Measurements from ENCODE around the gene USH2A. TPM values are rescaled to one million over a fixed set of nuclear protein-coding genes. Genes with fewer than 3 reads are reported as not detected.

The USH2A gene
- total and polyA plus RNA-seq, 11 donors: 0.03 to 4.7 (median 1.7) TPM

DNA sequence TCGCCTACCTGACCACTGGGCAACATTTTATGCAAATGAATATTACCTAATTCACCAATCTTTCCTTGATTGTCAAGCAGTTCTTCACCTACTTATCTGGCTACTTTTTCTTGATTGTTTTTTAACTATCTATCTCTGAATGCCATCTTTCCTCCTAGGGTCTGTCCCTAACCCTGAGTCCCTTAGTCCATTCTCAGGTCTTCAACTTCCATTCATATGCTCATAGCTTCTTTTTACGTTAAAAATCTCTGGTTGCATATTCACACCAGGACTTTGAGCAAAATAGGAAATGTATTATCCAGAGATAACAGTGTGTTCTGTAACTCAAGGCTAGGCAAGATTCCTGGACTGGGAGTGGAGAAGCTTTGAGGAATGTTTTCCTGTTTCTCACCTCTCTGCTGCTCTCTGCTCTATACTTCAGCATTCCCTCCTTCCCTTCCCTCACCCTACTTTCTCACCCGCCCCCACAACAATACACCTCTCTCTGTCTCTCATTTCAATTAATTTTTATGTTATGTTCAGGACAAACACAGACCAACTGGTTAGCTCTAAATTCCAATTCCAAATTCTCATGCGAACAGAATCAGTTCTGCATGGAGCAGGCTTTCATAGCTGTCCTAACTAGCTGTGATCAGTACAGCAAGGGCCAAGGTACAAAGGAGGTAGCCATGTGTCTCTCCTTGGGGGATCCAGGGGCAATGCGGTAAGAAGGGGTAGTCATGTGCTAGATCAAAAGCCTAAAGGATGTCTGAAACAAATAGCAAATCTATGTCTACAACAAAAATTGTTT lies 278.4 kb downstream of the USH2A start:
- no peak for DNase-seq
- Histone ChIP-seq H3K4me1 (no peaks in the 10 kb centered on the region), H3K27me3 (no peaks in the 10 kb centered on the region), H3K36me3 (no peaks in the 10 kb centered on the region), H3K27ac (no peak overlapping the region), H3K4me3 (no peak overlapping the region), H3K9me3 (no peaks in the 10 kb centered on the region)
- TF ChIP-seq POLR2A (IDR thresholded peaks at IDR 0.05): no peak
- TF ChIP-seq, protein P1, sequence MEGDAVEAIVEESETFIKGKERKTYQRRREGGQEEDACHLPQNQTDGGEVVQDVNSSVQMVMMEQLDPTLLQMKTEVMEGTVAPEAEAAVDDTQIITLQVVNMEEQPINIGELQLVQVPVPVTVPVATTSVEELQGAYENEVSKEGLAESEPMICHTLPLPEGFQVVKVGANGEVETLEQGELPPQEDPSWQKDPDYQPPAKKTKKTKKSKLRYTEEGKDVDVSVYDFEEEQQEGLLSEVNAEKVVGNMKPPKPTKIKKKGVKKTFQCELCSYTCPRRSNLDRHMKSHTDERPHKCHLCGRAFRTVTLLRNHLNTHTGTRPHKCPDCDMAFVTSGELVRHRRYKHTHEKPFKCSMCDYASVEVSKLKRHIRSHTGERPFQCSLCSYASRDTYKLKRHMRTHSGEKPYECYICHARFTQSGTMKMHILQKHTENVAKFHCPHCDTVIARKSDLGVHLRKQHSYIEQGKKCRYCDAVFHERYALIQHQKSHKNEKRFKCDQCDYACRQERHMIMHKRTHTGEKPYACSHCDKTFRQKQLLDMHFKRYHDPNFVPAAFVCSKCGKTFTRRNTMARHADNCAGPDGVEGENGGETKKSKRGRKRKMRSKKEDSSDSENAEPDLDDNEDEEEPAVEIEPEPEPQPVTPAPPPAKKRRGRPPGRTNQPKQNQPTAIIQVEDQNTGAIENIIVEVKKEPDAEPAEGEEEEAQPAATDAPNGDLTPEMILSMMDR (IDR thresholded peaks at IDR 0.05): no peak
- ATAC-seq: no peak
- intact Hi-C loops (cut with DNase I): no loop called here
- 72 to 74% (median 74%) methylated on average over 5 of the region's 5 CpGs for WGBS, 4 donors

DNA sequence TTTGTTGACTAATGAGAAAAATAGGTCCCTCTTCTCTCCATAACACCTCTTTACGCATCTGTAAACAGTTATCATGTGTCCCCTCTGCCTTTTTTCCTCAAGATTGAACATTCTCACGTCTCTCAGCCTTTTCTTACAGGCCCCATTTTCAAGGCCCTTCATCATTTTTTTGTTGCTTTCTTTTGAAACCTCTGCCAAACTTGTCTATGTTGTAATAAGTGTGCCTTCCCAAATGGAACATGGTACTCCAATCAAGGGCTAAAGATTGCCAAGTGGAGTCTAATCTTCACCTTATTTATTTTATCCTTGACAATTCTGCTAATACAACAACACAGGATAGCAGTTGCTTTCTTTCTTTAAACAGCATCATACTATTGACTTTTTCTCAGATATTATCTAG lies 280.3 kb downstream of the USH2A start:
- H3K27ac ChIP-seq: no peak overlapping the region
- WGBS, 4 donors: 68 to 82% (median 76%) methylated on average over 2 of the region's 2 CpGs
- H3K9me3 ChIP-seq: no peaks in the 10 kb centered on the region
- no peak for ATAC-seq
- no peak for DNase-seq
- no peaks in the 10 kb centered on the region for H3K36me3 ChIP-seq
- no peaks in the 10 kb centered on the region for H3K27me3 ChIP-seq
- no peaks in the 10 kb centered on the region for H3K4me1 ChIP-seq
- intact Hi-C loops (cut with DNase I): no loop called here
- H3K4me3 ChIP-seq: no peak overlapping the region
- TF ChIP-seq, protein P1 (IDR thresholded peaks at IDR 0.05): no peak
- no peak for TF ChIP-seq POLR2A (IDR thresholded peaks at IDR 0.05)

DNA sequence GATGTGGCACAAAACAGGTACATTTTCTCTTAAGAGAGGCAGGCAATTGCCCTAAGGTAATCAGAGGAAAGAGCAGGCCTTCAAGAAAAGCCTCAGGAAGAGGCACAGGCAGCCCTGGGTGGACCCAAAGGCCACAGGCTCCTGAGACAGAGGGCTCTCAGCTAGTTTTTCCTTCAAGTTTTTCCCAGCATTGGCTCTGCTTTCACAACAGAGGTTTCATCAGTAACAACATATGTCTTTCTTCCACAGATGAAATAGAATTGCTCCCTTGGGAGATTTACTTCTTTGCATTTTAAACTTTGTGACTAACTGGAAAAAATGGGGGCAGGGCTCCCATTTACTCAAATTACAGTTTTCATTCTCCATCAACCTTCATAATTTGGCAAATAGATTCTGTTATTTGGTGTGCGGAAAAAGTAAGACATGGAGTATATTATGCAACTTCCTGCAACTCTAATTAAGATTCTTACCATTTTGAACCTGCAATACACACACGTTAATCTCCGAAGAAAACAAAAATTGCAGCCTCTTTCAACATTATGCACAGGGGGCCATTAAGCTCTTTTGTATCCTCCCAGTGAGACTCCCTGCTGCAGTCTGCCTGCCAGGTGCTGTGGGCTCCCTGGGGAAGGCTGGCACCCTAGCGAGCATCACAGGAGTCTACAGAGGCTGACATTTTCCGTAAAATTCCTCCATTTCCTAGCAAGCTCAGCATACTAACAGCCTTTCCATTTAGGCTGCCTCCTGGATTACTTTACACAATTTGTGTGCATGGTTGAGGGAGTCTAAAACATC lies 282.3 kb downstream of the USH2A start:
- TF ChIP-seq POLR2A (IDR thresholded peaks at IDR 0.05): no peak
- TF ChIP-seq, protein P1 (IDR thresholded peaks at IDR 0.05): no peak
- Histone ChIP-seq H3K9me3 (no peaks in the 10 kb centered on the region), H3K27ac (no peak overlapping the region), H3K36me3 (no peaks in the 10 kb centered on the region), H3K27me3 (no peaks in the 10 kb centered on the region), H3K4me3 (no peak overlapping the region), H3K4me1 (no peaks in the 10 kb centered on the region)
- DNase-seq (no peak), ATAC-seq (no peak)
- 46 to 80% (median 49%) methylated on average over 4 to 5 of the region's 5 CpGs for WGBS, 4 donors
- intact Hi-C loops (cut with DNase I): no loop called here

DNA sequence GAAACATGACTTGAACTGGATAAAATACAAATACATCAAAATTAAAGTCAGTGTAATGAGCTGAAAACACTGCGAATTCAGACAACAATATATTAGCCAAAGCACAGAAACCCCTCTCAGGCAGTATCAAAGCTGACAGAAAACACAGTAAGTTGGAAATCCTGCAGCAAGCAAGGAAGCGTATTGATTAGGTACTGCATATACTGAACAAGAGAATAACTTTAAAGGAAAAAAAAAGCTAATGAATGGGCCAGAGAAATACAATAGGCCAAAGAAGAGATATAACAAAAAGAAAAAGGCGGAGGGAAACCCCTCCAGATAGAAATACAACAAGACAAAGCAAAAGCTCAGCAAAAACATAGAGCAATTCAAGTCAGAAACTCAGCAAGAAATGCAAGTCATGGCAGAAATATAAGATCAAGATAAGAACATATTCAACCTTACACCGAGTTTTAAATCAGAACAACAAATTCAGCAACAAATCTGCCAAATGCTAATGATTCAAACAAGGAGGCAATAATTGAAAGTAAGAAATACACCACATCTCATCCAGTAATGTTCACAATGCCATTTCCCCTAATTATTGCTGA lies 299.0 kb downstream of the USH2A start:
- intact Hi-C loops (cut with DNase I): no loop called here

More for the DNA sequence above, 299.0 kb downstream of the USH2A start:
- no peak for DNase-seq
- ATAC-seq: no peak
- Histone ChIP-seq H3K36me3 (no peaks in the 10 kb centered on the region), H3K4me3 (no peak overlapping the region), H3K27ac (no peak overlapping the region), H3K4me1 (no peaks in the 10 kb centered on the region), H3K9me3 (no peaks in the 10 kb centered on the region), H3K27me3 (no peaks in the 10 kb centered on the region)
- no peak for TF ChIP-seq POLR2A (IDR thresholded peaks at IDR 0.05)
- TF ChIP-seq, protein P1 (IDR thresholded peaks at IDR 0.05): no peak
- 75 to 85% (median 78%) methylated on average over 4 of the region's 4 CpGs for WGBS, 4 donors
